Stimulated activated CD4-positive, alpha-beta T cell treated with anti-CD3 and anti-CD28 coated beads, Interleukin-2, amount 100 ng/mL, for 48 hours (primary cell): ENCODE data around the gene TRMT112.
A peak's percentile ranks its signal among the peaks of the same experiment; 100 is the strongest.
"Not testable (repeated sequence)": the region's sequence is repeated elsewhere in the genome, so short reads cannot be mapped to it uniquely, and the experiment has no call there.

ENCODE experiments used
- DNase-seq, 2 donors: peaks; one replicate each; pipeline ENCODE4 v3.0.0-alpha.2; 2020

The TRMT112 gene

GRCh38 chr11:64327993-64328392, 10.6 kb upstream of the TRMT112 start:
- no peak for DNase-seq

- DNase-seq, result no peak
Measured at GRCh38 chr11:64327375-64327774, 10.0 kb upstream of the TRMT112 start.

DNA sequence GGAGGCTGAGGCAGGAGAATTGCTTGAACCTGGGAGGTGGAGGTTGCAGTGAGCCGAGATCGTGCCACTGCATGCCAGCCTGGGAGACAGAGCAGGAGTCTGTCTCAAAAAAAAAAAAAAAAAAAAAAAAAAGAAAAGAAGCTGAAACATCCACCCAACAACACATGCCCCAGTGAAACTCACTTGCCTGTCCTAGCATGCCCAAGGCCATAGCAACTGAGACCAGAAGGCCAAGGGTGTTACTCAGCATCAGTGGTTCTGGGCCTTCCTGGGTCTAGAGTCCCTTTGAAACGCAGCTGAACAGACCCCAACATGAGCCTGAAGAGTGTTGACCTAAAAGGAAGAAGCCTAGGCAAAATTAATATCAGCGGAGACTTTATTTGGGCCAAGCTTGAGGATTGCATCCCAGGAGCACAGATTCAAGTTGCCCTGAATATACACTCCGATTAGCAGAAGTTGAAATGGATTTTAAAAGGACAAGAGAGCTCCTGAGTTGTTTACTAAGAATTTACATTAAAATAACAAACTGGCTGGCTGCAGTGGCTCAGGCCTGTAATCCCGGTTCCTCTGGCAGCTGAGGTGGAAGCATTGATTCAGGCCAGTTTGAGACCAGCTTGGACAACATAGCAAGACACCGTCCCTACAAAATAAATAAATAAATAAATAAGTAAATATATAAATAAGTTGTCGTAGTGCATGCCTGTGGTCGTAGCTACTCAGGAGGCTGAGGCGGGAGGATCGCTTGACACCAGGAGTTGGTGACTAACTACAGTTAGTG, 7.5 kb upstream of the TRMT112 start:
- no peak for DNase-seq

DNA sequence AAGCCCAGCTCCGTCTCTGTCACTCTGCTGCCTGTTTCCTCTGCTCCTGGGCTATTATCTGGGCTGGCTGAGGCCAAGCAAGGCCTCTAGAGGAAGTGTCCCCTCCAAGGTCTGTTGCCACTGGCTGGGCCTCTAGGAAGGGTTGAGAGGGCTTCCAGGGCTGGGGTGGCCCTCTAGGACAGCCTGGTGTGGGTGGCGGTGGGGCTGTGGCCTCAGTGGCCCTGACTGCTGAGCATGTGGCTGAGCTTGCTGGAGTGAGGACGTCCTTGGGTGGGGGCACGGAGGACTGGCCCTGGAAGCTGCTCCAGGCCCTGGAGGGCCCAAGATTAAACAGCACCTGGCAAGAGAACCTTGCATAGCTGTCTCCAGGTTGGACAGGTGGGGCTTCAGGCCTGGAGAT, 6.6 kb upstream of the TRMT112 start:
- DNase-seq, result not testable (repeated sequence)

GRCh38 chr11:64323373-64323772, 6.0 kb upstream of the TRMT112 start:
- DNase-seq, result no peak

GRCh38 chr11:64322925-64323260, 5.5 kb upstream of the TRMT112 start:
- DNase-seq, result no peak

DNA sequence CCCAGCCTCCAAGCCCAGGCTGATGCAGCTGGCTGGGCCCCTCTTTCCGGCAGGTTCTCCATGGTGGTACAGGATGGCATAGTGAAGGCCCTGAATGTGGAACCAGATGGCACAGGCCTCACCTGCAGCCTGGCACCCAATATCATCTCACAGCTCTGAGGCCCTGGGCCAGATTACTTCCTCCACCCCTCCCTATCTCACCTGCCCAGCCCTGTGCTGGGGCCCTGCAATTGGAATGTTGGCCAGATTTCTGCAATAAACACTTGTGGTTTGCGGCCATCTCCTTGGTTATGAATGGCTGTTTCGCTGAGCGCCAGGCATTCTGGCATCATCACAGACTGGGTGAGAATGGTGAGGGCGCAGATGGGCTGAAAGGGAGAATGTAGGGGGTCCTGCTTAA, 4.2 kb upstream of the TRMT112 start:
- DNase-seq, result no peak

DNA sequence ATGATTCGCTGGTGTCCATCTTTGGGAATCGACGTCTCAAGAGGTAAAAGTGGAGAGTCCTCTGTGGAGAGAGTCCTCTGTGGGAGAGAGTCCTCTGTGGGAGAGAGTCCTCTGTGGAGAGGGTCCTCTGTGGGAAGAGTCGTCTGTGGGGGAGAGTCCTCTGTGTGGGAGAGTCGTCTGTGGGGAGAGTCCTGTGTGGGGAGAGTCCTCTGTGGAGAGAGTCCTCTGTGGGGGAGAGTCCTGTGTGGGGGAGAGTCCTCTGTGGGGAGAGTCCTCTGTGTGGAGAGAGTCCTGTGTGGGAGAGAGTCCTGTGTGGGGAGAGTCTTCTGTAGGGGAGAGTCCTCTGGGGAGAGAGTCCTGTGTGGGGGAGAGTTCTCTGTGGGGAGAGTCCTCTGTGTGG, 3.7 kb upstream of the TRMT112 start:
- no peak for DNase-seq

DNA sequence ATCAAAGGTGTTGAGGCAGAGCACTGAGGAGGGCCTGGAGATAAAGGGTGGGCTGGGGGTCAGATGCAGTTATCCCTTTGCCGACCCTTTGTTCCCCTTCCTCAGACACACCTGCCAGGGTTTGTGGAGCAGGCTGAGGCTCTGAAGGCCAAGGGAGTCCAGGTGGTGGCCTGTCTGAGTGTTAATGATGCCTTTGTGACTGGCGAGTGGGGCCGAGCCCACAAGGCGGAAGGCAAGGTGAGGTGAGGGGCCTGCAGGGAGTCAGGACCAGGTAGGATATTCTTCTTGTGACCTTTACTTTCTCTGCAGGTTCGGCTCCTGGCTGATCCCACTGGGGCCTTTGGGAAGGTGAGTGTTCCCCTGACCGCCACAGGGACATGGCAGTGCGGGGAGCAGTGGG, 3.2 kb upstream of the TRMT112 start:
- no peak for DNase-seq

DNA sequence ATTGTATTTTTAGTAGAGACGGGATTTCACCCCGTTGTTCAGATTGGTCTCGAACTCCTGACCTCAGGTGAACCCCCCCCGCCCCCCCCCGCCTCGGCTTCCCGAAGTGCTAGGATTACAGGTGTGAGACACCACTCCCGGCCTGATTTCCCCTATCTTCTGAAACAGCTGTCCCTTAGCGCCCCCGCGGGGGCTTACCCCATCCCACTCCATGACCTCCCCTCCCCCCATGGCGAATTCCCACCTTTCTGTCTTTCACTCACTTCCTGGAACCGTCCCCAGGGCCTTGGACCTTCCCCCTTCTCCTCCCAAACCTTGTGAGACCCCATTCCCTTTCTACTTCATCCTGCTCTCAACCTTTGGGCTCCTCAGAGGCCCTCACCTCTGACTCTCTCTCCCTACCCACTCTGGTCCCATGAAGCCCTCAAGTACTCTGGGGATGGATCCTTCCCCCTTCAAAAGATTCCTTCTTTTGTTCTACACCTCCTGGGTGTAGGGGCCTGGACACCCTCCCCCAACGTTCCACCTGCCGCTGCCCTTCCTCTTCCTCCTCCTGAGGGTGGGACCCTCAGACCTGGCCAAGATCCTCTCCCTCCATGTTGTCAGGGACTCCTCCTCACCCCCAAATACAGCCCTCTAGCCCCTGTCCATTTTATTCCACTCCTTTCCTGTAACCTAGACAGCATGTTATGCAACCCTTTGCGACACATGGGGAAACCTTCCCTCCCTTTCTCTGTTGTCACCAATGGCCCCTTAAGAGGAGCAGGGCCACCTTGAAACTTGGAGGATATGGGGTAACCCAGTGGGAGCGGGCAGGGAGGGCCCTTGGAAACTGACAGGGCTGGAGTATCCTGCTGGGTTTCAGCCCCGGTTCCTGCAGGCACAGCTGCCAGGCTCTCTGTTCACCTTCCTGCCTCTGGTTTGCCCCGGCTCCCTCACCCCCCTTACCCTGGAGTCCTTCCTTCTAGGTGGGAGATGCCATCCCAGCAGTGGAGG, 1.7 kb upstream of the TRMT112 start:
- no peak for DNase-seq

DNA sequence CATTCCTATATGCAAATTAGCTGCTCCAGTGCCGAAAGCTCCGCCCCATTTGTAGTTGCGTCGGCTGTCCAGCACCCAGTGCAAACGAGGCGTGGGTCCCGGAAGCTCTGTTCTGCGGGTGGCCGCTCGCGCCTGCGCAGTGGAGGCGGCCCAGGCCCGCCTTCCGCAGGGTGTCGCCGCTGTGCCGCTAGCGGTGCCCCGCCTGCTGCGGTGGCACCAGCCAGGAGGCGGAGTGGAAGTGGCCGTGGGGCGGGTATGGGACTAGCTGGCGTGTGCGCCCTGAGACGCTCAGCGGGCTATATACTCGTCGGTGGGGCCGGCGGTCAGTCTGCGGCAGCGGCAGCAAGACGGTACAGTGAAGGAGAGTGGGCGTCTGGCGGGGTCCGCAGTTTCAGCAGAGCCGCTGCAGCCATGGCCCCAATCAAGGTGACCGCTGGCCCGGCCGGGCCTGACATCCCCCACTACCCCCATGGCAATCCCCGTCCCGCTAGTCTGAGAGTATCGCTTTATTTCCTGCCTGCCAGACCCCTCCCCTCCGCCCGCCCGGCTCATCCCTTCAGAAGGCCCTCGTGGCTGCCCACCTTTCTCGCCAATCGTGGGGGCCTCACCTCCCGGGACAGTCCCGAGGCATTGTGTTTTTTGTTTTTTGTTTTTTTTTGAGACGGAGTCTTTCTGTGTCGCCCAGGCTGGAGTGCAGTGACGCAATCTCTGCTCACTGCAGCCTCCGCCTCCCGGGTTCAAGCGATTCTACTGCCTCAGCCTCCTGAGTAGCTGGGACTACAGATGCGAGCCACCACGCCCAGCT, 804 bp upstream of the TRMT112 start, which contains the start of gene PRDX5:
Gene PRDX5 (plus strand): TSS at position 161 of the 805 bp plus-strand sequence. CDS start 95 bp downstream, at position 256.
- peak; percentile 87 to 90 for DNase-seq

DNA sequence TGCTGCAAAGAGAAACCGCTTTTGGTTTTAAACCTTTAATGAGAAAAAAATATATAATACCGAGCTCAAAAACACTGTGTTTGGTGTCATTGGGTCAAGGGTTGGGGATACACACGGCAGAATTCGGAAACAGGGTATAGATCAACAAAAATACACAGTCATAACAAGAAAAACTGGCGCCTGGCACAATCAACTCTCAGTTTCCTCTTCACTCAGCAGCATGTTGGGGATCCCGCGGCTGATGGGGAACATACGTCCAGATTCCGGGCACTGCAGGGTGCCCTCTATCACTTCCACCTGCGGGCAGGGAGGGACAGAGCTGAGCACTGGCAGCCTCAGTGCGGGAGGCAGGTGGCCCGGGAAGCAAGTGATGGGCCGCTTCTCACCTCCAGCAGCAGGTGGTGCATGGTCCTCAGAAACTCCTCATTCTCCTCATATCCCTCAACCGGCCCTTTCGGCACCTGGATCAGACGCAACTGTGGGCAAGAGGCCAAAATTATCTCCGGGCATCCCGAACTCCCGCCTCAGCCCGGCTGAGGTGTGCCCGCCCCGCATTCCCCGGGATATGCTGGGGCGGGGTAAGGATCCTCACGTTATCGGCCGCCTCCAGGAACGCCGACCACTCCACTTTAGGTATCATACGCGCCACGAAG, 561 bp downstream of the TRMT112 start:
- no peak for DNase-seq

- not testable (repeated sequence) for DNase-seq
Measured at GRCh38 chr11:64315667-64316526, 1.5 kb downstream of the TRMT112 start.

- DNase-seq, result no peak
Measured at GRCh38 chr11:64314805-64315561, 2.4 kb downstream of the TRMT112 start.

DNA sequence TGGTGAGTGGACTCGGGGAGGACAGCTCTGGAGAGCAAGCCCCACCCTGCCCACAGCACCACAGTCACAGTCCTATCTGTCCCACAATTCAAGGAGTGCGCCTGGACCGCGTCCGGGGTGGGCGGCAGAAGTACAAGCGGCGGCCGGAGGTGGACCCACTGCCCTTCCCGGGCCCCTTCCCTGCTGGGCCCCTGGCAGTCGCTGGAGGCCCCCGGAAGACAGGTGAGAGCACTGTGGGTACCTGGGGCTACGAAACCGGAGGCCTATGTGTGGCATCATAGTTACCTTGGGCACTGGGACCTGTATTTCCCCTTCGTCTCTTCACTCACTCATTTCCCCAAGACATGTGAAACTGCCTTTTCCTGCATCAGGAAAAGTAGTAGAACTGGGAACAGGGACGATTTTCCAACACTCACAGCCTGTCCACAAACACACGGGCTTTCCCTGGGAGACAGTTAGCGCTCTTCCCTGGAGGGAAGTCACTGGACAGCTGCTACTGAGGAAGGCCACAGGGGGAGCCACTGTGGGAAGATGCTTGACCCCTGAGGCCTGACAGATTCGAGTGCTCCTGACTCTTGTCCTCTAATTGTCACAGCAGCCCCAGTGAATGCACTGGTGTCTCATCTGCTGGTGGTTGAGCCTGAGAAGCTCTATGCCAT, 3.1 kb downstream of the TRMT112 start:
- DNase-seq, result no peak

DNA sequence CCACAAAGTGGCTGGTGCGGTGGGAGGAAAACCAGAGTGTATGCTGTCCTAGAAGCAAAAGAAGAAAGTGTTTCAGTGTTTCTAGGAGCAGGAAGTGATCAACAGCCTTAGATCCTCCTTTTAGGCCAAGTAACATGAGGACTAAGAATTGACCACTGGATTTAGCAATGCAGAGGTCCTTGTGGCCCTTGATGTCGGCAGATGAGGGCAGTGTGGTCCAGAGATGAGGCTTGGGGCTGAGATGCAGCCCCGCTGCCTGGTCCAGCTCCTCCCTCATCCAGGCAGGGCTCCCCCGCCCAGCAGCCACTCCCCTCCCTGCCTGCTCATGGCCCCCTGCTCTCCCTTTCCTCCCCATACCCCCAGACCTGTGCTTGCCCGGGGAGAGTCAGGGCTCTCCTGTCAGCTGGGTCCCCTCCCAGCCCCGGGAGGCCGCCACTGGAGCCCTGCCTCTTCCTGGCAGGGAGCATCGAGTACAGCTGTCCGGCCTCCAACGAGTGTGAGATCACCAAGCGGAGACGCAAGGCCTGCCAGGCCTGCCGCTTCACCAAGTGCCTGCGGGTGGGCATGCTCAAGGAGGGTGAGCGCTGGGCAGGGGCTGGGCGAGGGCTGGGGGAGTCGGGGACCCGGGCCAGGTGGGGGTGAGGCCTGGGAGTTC, 3.7 kb downstream of the TRMT112 start:
- DNase-seq, result no peak

GRCh38 chr11:64312947-64313346, 4.4 kb downstream of the TRMT112 start:
- DNase-seq, result no peak

DNA sequence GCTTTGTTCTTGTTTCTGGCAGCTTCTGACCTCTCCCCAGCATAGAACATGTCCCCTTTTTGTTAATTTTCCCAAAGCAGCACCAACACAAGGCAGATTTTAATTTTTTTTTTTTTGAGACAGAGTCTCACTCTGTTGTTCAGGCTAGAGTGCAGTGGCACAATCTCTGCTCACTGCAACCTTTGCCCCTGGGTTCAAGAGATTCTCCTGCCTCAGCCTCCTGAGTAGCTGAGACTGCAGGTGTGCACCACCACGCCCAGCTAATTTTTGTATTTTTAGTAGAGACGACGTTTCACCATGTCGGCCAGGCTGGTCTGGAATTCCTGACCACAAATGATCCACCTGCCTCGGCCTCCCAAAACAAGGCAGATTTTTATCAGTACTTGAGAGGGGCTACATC, 9.6 kb downstream of the TRMT112 start:
- not testable (repeated sequence) for DNase-seq

DNA sequence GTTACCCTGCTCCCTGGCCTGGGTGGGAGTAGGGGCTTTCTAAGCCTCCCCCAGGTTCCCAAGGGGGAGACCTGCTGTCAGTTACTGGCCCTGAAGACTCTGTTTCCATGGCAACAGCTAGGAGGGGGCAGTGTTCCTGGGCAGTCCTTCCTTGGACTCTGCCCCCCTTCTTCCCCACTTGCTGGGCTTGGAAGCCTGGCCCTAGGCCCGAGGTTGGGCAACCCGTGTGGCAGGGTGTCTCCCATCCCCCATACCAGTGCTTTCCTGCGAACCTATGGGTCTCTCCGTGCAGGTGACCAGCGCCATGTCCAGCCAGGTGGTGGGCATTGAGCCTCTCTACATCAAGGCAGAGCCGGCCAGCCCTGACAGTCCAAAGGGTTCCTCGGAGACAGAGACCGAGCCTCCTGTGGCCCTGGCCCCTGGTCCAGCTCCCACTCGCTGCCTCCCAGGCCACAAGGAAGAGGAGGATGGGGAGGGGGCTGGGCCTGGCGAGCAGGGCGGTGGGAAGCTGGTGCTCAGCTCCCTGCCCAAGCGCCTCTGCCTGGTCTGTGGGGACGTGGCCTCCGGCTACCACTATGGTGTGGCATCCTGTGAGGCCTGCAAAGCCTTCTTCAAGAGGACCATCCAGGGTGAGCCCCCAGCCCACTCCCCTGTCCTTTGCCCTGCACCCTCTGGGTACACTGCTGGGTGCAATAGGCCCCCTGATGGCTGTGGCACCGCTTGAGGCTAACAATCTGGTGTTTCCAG, 10.3 kb downstream of the TRMT112 start:
- DNase-seq, result no peak
